Measurements from ENCODE around the gene ANXA6. TPM values are rescaled to one million over a fixed set of nuclear protein-coding genes. Genes with fewer than 3 reads are reported as not detected.

ANXA6 gene
- total and polyA plus RNA-seq, 2 of the 4 experiments (the other 2 are of a cell fraction) = 355 to 610 TPM

DNA sequence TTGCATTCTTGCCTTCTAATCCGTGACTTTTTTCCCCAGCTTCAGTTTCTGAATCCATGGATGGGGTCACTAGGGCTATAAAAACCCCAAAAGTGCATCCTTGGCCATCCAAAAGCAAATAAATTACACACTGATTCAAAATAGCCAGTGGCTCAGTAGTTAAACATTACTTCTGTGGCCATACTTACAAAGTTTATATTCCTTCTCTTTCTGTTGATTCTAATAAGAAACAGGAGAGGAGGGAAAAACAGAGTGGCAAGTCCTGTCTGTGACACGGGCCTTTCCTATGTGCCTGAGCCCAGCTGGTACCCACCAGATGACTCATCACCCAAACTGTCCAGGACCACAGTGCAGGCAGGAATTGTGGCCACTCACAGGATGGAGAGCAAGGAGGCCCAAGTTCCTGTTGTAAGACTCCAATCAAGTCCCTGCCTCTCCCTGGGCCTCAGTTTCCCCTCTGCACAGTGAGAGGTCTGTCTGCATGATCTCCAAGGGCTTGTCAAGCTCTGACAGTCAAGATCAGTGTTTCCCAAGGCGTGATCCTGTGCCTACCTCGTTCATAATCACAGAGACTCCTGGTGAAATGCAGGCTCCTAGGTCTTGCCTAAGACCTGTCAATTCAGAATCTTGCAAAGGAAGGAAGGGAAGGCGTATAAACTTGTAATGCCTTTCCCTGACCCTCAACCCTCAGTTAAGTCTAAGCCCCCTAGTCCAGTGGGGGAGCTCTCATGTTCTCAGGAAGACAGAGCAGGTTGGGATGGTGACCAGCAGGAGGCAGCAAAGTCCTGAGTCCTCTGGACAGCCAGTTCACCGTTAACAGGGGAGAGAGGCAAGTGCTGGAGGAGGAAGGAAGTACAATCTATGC, 106.3 kb downstream of the ANXA6 start:
- no peak overlapping the region for H2BK20ac ChIP-seq (ENCODE audit: low read depth, low read length)
- no TSS peak for BruUV-seq (replicated peaks)
- H4K91ac ChIP-seq (ENCODE audit: insufficient read depth, low read depth, low read length) = no peak overlapping the region
- H2BK15ac ChIP-seq (ENCODE audit: low read depth, low read length) = no peak overlapping the region
- CTCF ChIA-PET = interaction anchor here (0.6 to 4.0 kb wide), 20 partner anchors 9 to 115 kb away, joined by 3 to 61 read pairs (median 4); partner anchors contain the start of gene TNIP1
- H3K36me3 ChIP-seq (ENCODE audit: control insufficient read depth, insufficient read depth, low read length) = peaks cover 49% of the 10 kb centered on the region
- dilution Hi-C loops (cut with HindIII; ENCODE audit: low sequenced_read_pairs, unreplicated experiment) (no loop called here), in situ Hi-C loops (cut with MboI; ENCODE audit: low sequenced_read_pairs) (loop anchor here (5.0 kb wide), 1 partner anchor 66 kb away; no protein-coding TSS in a partner anchor), intact Hi-C loops (cut with micrococcal nuclease) (loop anchor here (1.0 to 2.0 kb wide), 4 partner anchors 48 to 188 kb away; no protein-coding TSS in a partner anchor)
- H2BK5ac ChIP-seq (ENCODE audit: low read depth, low read length, poor library complexity, severe bottlenecking) = no peak overlapping the region
- no peak overlapping the region for H3K27ac ChIP-seq (ENCODE audit: insufficient read depth, low read length)
- no peaks in the 10 kb centered on the region for H3K27me3 ChIP-seq (ENCODE audit: control insufficient read depth, insufficient read depth, low read length)
- H3K9ac ChIP-seq (ENCODE audit: low read depth, low read length) = no peak overlapping the region
- POLR2A ChIA-PET (ENCODE audit: unreplicated experiment) = interaction anchor here (1.1 kb wide), 1 partner anchor 112 kb away, joined by 3 read pairs; no protein-coding TSS in a partner anchor
- no peak overlapping the region for H3K18ac ChIP-seq (ENCODE audit: low read depth, low read length)
- H4K8ac ChIP-seq (ENCODE audit: low read depth in 2 of 2, low read length in 2 of 2) = no peak overlapping the region
- H3K56ac ChIP-seq (ENCODE audit: extremely low read depth, insufficient read depth, low read length) = no peak overlapping the region
- H4K5ac ChIP-seq (ENCODE audit: low read depth, low read length) = no peak overlapping the region
- H3K4ac ChIP-seq (ENCODE audit: low read depth, low read length) = 0 out of 2 replicates have a peak overlapping the region, but pooled peaks have one; percentile 11
- peak overlapping the region; percentile 46 for H2AK9ac ChIP-seq (replicated peaks; ENCODE audit: low read depth, low read length, poor library complexity)
- no peaks in the 10 kb centered on the region for H3K9me3 ChIP-seq (ENCODE audit: control insufficient read depth, insufficient read depth, low read length)
- H3K4me1 ChIP-seq (ENCODE audit: control insufficient read depth, insufficient read depth, low read length) = peaks cover 6% of the 10 kb centered on the region; the same call in 1 of the 2 replicates
- DNase-seq (peak; percentile 75), ATAC-seq (ENCODE audit: low read depth) (peak; percentile 96)
- H4K20me1 ChIP-seq (ENCODE audit: insufficient read depth, low read length) = peaks cover 10% of the 10 kb centered on the region
- H2BK120ac ChIP-seq (ENCODE audit: low read depth, low read length) = no peak overlapping the region
- no peak overlapping the region for H3K23ac ChIP-seq (ENCODE audit: low read depth, low read length)
- peak overlapping the region; percentile 16 for H2AFZ ChIP-seq (replicated peaks; ENCODE audit: low read length, poor library complexity)
- WGBS, 2 experiments (ENCODE audit: extremely low coverage in 2 of 2, insufficient read length in 1 of 2) = 89% methylated on average over 1 of the region's 6 CpGs; no CpG with 5 or more reads in 1 of the 2 experiments
- no peak overlapping the region for H3K4me3 ChIP-seq (ENCODE audit: insufficient read depth, low read depth, low read length)
- peaks cover 12 to 44% of the 10 kb centered on the region in 2 experiments for H3K79me1 ChIP-seq (ENCODE audit: low read depth in 1 of 2, low read length in 2 of 2)
- no peak overlapping the region for H3K14ac ChIP-seq (replicated peaks; ENCODE audit: low read depth, low read length)
- H3K4me2 ChIP-seq (ENCODE audit: low read depth, low read length) = no peak overlapping the region
- peak overlapping the region; percentile 37; the same call in 1 of the 2 replicates for H2AK5ac ChIP-seq (ENCODE audit: low read depth, low read length)
- H3K9me1 ChIP-seq (ENCODE audit: insufficient read depth, low read length) = peaks cover 3% of the 10 kb centered on the region; the same call in 1 of the 2 replicates
- TF ChIP-seq RCOR1 (IDR thresholded peaks at IDR 0.05; ENCODE audit: insufficient replicate concordance, low read length) (no peak), MAZ (IDR thresholded peaks at IDR 0.05; ENCODE audit: borderline replicate concordance, low read depth, low read length) (no peak), NFE2L2 (IDR thresholded peaks at IDR 0.05; ENCODE audit: low read depth, low read length) (no peak), RFX5 (IDR thresholded peaks at IDR 0.05; ENCODE audit: low read depth, low read length) (no peak), BHLHE40 (IDR thresholded peaks at IDR 0.05; ENCODE audit: low read depth, low read length) (no peak), CHD1 (IDR thresholded peaks at IDR 0.05; ENCODE audit: low read depth, low read length) (no peak), SMC3 (IDR thresholded peaks at IDR 0.05; ENCODE audit: low read depth, low read length) (peak; percentile 93), MAFK (IDR thresholded peaks at IDR 0.05; ENCODE audit: low read depth, low read length) (no peak), CEBPB (IDR thresholded peaks at IDR 0.05; ENCODE audit: low read depth, low read length) (no peak), POLR2A (IDR thresholded peaks at IDR 0.05; ENCODE audit: low read depth, low read length) (no peak), FOS (IDR thresholded peaks at IDR 0.05; ENCODE audit: low read depth, low read length) (0 out of 2 replicates have a peak, but pooled peaks have one; percentile 31), MXI1 (IDR thresholded peaks at IDR 0.05; ENCODE audit: borderline replicate concordance, low read depth, low read length) (no peak), RAD21 (IDR thresholded peaks at IDR 0.05; ENCODE audit: low read length) (peak; percentile 94)
- TF ChIP-seq, protein P1, sequence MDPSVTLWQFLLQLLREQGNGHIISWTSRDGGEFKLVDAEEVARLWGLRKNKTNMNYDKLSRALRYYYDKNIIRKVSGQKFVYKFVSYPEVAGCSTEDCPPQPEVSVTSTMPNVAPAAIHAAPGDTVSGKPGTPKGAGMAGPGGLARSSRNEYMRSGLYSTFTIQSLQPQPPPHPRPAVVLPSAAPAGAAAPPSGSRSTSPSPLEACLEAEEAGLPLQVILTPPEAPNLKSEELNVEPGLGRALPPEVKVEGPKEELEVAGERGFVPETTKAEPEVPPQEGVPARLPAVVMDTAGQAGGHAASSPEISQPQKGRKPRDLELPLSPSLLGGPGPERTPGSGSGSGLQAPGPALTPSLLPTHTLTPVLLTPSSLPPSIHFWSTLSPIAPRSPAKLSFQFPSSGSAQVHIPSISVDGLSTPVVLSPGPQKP (IDR thresholded peaks at IDR 0.05; ENCODE audit: borderline replicate concordance, low read depth, low read length) = no peak
- TF ChIP-seq, protein P2, sequence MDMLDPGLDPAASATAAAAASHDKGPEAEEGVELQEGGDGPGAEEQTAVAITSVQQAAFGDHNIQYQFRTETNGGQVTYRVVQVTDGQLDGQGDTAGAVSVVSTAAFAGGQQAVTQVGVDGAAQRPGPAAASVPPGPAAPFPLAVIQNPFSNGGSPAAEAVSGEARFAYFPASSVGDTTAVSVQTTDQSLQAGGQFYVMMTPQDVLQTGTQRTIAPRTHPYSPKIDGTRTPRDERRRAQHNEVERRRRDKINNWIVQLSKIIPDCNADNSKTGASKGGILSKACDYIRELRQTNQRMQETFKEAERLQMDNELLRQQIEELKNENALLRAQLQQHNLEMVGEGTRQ (IDR thresholded peaks at IDR 0.05; ENCODE audit: low read depth, low read length) = no peak

All from IMR-90 (cell line).